CD4-positive, alpha-beta T cell (primary cell): ENCODE data around the gene PTCD1. TPM values are rescaled to one million over a fixed set of nuclear protein-coding genes. Genes with fewer than 3 reads are reported as not detected.
A peak's percentile ranks its signal among the peaks of the same experiment; 100 is the strongest.

ENCODE experiments used
- ATAC-seq: fragments of 200-7000 bp; cut with Tn5 transposase; one replicate; pipeline ENCODE4 v1.10.0; 2022; ENCODE audit warnings: mild to moderate bottlenecking; ENCODE audit not compliant: poor library complexity
- CTCF ChIA-PET: fragments of 350-600 bp; sonication (Branson Sonifier 250); formaldehyde crosslinking; loops from one replicate; lab custom pipeline; 2021; ENCODE audit warnings: antibody characterized with exemption, inconsistent platforms; lab: Charles Lee
- POLR2A ChIA-PET: fragments of 350-600 bp; sonication (Branson Sonifier 250); formaldehyde crosslinking; loops from one replicate; lab custom pipeline; 2021; ENCODE audit warnings: antibody characterized with exemption, inconsistent platforms; lab: Charles Lee
- DNase-seq, 14 experiments: peaks; one replicate each; pipeline ENCODE4 v3.0.0-alpha.2; 2013 to 2020; ENCODE audit warnings: mixed read lengths in 2 of 14
- H3K27ac ChIP-seq, 2 donors: one replicate each; pipeline versions ENCODE4 v1.5.1 to v1.7.0; 2013; ENCODE audit warnings: low read length in 2 of 2, low read depth in 1 of 2, mild to moderate bottlenecking in 1 of 2
- H3K27me3 ChIP-seq, 2 experiments: 1 replicate in 1 of 2; 2 replicates in 1 of 2; pipeline versions ENCODE4 v1.6.1 to v1.7.0; 2013; ENCODE audit warnings: low read length in 2 of 2, control low read depth in 1 of 2, mild to moderate bottlenecking in 1 of 2, moderate library complexity in 1 of 2; ENCODE audit not compliant: insufficient read depth in 2 of 2, control insufficient read depth in 1 of 2
- H3K36me3 ChIP-seq: one replicate; pipeline ENCODE4 v1.6.1; 2013; ENCODE audit warnings: low read length, control low read depth; ENCODE audit not compliant: insufficient read depth
- H3K4me1 ChIP-seq: one replicate; pipeline ENCODE4 v1.6.1; 2013; ENCODE audit warnings: low read length, control low read depth; ENCODE audit not compliant: insufficient read depth
- H3K4me3 ChIP-seq: one replicate; pipeline ENCODE4 v1.5.1; 2013; ENCODE audit warnings: mild to moderate bottlenecking, low read length, moderate library complexity
- H3K9me3 ChIP-seq, 2 experiments: 1 replicate in 1 of 2; 2 replicates in 1 of 2; pipeline versions ENCODE4 v1.6.1 to v1.7.0; 2013; ENCODE audit warnings: low read length in 2 of 2, mild to moderate bottlenecking in 2 of 2, control low read depth in 1 of 2, moderate library complexity in 1 of 2; ENCODE audit not compliant: control insufficient read depth in 1 of 2, insufficient read depth in 1 of 2
- H3K27ac Mint-ChIP-seq: one replicate; pipeline ENCODE4 v1.8.0; 2020; ENCODE audit warnings: mixed read lengths
- H3K27me3 Mint-ChIP-seq: one replicate; pipeline ENCODE4 v1.8.0; 2021; ENCODE audit warnings: mixed read lengths
- H3K36me3 Mint-ChIP-seq: one replicate; pipeline ENCODE4 v1.8.0; 2021; ENCODE audit warnings: low read depth, mixed read lengths
- H3K4me1 Mint-ChIP-seq: one replicate; pipeline ENCODE4 v1.8.0; 2021; ENCODE audit warnings: low read depth, mixed read lengths
- H3K4me3 Mint-ChIP-seq: one replicate; pipeline ENCODE4 v1.8.0; 2020; ENCODE audit warnings: mild to moderate bottlenecking, mixed read lengths
- H3K9me3 Mint-ChIP-seq: one replicate; pipeline ENCODE4 v1.8.0; 2020; ENCODE audit warnings: mixed read lengths
- CTCF ChIP-seq: fragments of 200-600 bp; IDR thresholded peaks from one replicate; pipeline ENCODE4 v1.8.0; 2022; ENCODE audit warnings: antibody characterized with exemption, mild to moderate bottlenecking
- intact Hi-C, 2 experiments: fragments of 100-400 bp; cut with DNase I in 1 of 2; cut with micrococcal nuclease in 1 of 2; formaldehyde crosslinking; loops; one replicate each; pipeline versions ENCODE4 v1.15.1 to v1.9.0; 2023 to 2025; cut with DNase I, micrococcal nuclease
- total RNA-seq, 174 experiments: library from RNA in 2 of 174; stranded (reverse) in 2 of 174; gene quantifications; one replicate each; pipeline ENCODE4 v1.2.3 and lab custom pipeline; 2021 to 2026

Gene PTCD1
- total RNA-seq, 2 experiments from 2014 or later: 4.8 to 5.3 TPM

- H3K36me3 Mint-ChIP-seq: peaks cover 72% of the 10 kb centered on the region
- peak overlapping the region; percentile 73 for H3K27ac Mint-ChIP-seq
- POLR2A ChIA-PET: interaction anchor here (1.4 to 1.9 kb wide), 2 partner anchors 10 to 11 kb away, joined by 5 to 8 read pairs; no protein-coding TSS in a partner anchor
- DNase-seq (no peak), ATAC-seq (no peak)
- intact Hi-C loops: loop anchor here in 1 of 2 experiments (10.0 kb wide), 1 partner anchor 79 kb away; the partner anchor contains the start of gene ARPC1A
- H3K4me3 Mint-ChIP-seq: peak overlapping the region; percentile 48
- H3K27me3 ChIP-seq: no peaks in the 10 kb centered on the region
- H3K9me3 Mint-ChIP-seq: no peaks in the 10 kb centered on the region
- H3K36me3 ChIP-seq: peaks cover 51% of the 10 kb centered on the region
- H3K4me1 ChIP-seq: peaks cover 37% of the 10 kb centered on the region
- H3K27ac ChIP-seq: no peak overlapping the region
- H3K9me3 ChIP-seq: no peaks in the 10 kb centered on the region
- H3K4me3 ChIP-seq: no peak overlapping the region
- H3K27me3 Mint-ChIP-seq: no peaks in the 10 kb centered on the region
- H3K4me1 Mint-ChIP-seq: peaks cover 43% of the 10 kb centered on the region
- TF ChIP-seq CTCF: no peak
- CTCF ChIA-PET: no interaction called here
Measured at GRCh38 chr7:99403764-99404163, 34.8 kb downstream of the PTCD1 start.

GRCh38 chr7:99402854-99403253 is 35.7 kb downstream of the PTCD1 start:
- ChIA-PET CTCF (no interaction called here), POLR2A (interaction anchor here (1.9 kb wide), 1 partner anchor 10 kb away, joined by 8 read pairs; no protein-coding TSS in a partner anchor)
- Mint-ChIP-seq H3K9me3 (no peaks in the 10 kb centered on the region), H3K27ac (peak overlapping the region; percentile 73), H3K27me3 (no peaks in the 10 kb centered on the region), H3K4me1 (peaks cover 42% of the 10 kb centered on the region), H3K4me3 (no peak overlapping the region), H3K36me3 (peaks cover 72% of the 10 kb centered on the region)
- intact Hi-C loops: loop anchor here in 1 of 2 experiments (10.0 kb wide), 1 partner anchor 78 kb away; the partner anchor contains the start of gene ARPC1A
- Histone ChIP-seq H3K4me1 (peaks cover 36% of the 10 kb centered on the region), H3K4me3 (no peak overlapping the region), H3K36me3 (peaks cover 59% of the 10 kb centered on the region), H3K9me3 (no peaks in the 10 kb centered on the region), H3K27me3 (no peaks in the 10 kb centered on the region), H3K27ac (no peak overlapping the region)
- ATAC-seq: no peak
- no peak for DNase-seq
- TF ChIP-seq CTCF: no peak

DNA sequence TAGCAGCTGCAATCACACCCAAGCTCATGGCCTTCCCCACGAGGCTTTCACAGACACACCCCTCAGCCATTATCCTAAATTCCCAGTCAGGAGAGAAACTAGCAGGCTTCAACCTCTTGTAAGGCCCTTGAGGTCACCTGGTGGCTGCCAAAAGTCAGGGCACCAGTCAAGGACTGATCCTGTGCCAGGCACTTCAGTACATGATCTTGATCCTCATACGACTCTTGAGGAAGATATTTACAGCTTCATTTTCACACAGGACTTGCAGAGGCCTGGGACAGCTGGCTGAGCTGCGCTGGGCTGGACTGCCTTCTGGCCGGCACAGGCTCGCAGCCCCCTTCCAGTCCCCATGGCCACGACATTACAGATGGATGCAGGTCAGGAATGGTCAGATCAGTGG is 39.0 kb downstream of the PTCD1 start:
- H3K4me1 Mint-ChIP-seq: peaks cover 23% of the 10 kb centered on the region
- H3K9me3 Mint-ChIP-seq: no peaks in the 10 kb centered on the region
- H3K27me3 Mint-ChIP-seq: no peaks in the 10 kb centered on the region
- H3K4me3 Mint-ChIP-seq: no peak overlapping the region
- H3K4me1 ChIP-seq: peaks cover 12% of the 10 kb centered on the region
- ATAC-seq (no peak), DNase-seq (no peak)
- H3K4me3 ChIP-seq: no peak overlapping the region
- H3K36me3 ChIP-seq: peaks cover 83% of the 10 kb centered on the region
- peaks cover 90% of the 10 kb centered on the region for H3K36me3 Mint-ChIP-seq
- H3K9me3 ChIP-seq: no peaks in the 10 kb centered on the region
- POLR2A ChIA-PET: interaction anchor here (0.8 to 2.8 kb wide), 7 partner anchors 7 to 24 kb away, joined by 3 to 21 read pairs (median 4); partner anchors contain the start of genes BUD31 and PDAP1
- intact Hi-C loops: no loop called here
- CTCF ChIA-PET: no interaction called here
- TF ChIP-seq CTCF: no peak
- no peak overlapping the region for H3K27ac ChIP-seq
- no peaks in the 10 kb centered on the region for H3K27me3 ChIP-seq
- H3K27ac Mint-ChIP-seq: peak overlapping the region; percentile 72
